ENCODE measurements around the gene MAPK14. TPM values are rescaled to one million over a fixed set of nuclear protein-coding genes. Genes with fewer than 3 reads are reported as not detected.

Gene MAPK14
- total RNA-seq, 2 experiments from 2014 or later: 66.7 to 68.6 TPM

GRCh38 chr6:36114798-36115408 lies 87.3 kb downstream of the MAPK14 start:
- Mint-ChIP-seq H3K9me3 (no peaks in the 10 kb centered on the region), H3K4me3 (peak overlapping the region; percentile 25), H3K27ac (peak overlapping the region; percentile 87), H3K4me1 (peaks cover 74% of the 10 kb centered on the region), H3K27me3 (no peaks in the 10 kb centered on the region), H3K36me3 (ENCODE audit: low read depth) (peaks cover 61% of the 10 kb centered on the region)
- ChIA-PET CTCF (interaction anchor here (0.5 to 1.4 kb wide), 2 partner anchors 226 to 492 kb away, joined by 3 to 4 read pairs; no protein-coding TSS in a partner anchor), POLR2A (interaction anchor here (0.7 kb wide), 1 partner anchor 18 kb away, joined by 5 read pairs; no protein-coding TSS in a partner anchor)
- no peak for DNase-seq

GRCh38 chr6:36115412-36115811 lies 87.8 kb downstream of the MAPK14 start:
- peaks cover 58% of the 10 kb centered on the region for H3K36me3 Mint-ChIP-seq (ENCODE audit: low read depth)
- peak overlapping the region; percentile 87 for H3K27ac Mint-ChIP-seq
- peak overlapping the region; percentile 25 for H3K4me3 Mint-ChIP-seq
- H3K27me3 Mint-ChIP-seq: no peaks in the 10 kb centered on the region
- ChIA-PET CTCF (interaction anchor here (1.4 kb wide), 1 partner anchor 225 kb away, joined by 3 read pairs; no protein-coding TSS in a partner anchor), POLR2A (no interaction called here)
- no peak for DNase-seq
- peaks cover 77% of the 10 kb centered on the region for H3K4me1 Mint-ChIP-seq
- H3K9me3 Mint-ChIP-seq: no peaks in the 10 kb centered on the region

DNA sequence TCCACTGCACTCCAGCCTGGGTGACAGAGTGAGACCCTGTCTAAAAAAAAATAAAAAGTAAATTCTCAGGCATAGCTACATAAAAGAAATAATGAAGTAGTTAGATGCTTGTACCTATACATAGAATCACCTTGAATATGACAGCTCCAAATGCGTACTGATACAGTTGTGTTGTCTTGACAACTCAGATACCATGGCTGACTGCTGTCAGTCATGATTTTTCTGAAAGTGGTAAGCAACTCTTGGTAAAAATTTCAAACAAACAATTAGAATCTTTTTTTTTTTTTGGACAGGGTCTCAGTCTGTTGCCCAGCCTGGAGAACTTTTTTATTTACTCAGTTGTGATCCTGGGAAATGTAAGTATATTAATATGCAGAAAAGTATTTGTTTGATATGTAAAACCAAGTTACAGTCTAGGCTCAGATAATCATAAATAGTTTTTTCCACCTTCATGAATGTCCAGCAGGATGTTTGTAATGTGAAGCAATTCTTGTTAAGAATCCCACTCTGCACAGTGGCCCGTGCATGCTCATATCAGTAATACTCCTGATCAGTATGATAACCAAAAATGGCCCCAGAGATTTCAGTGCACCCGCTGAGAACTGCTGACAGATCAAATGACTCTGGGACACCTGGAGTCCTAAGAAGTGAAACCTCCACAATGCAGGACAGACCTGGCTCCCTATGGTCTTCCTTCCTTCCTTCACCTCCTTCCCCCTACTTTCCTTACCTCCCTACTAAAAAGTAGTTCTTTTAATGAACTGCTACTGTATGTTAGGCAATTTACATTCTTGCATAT lies 88.7 kb downstream of the MAPK14 start:
- Mint-ChIP-seq H3K27me3 (no peaks in the 10 kb centered on the region), H3K4me1 (peaks cover 85% of the 10 kb centered on the region), H3K4me3 (no peak overlapping the region), H3K36me3 (ENCODE audit: low read depth) (peaks cover 54% of the 10 kb centered on the region), H3K27ac (peak overlapping the region; percentile 67), H3K9me3 (no peaks in the 10 kb centered on the region)
- ChIA-PET POLR2A (no interaction called here), CTCF (interaction anchor here (1.4 kb wide), 1 partner anchor 225 kb away, joined by 3 read pairs; no protein-coding TSS in a partner anchor)
- DNase-seq: no peak

DNA sequence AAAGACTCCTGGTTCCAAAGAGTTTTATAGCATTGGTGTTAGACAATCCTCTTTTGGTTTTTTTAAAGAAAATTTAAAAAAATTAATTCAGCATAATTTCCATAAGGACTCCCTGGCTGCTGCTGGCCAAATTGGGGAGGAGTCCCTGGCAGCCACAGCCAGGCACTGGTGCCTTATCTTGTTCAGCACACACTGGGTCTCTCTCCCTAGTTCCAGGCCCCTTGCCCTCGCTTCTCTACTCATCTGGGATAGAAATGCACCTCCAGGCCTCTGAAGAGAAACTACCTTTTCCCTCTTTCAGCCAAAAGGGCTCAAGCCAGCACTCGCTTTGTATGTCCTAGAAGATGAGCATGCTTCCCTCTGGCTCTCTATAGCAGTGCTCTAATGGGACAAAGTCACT lies 89.3 kb downstream of the MAPK14 start:
- no peaks in the 10 kb centered on the region for H3K9me3 Mint-ChIP-seq
- H3K27ac Mint-ChIP-seq: peak overlapping the region; percentile 43
- no peak for DNase-seq
- H3K4me3 Mint-ChIP-seq: no peak overlapping the region
- ChIA-PET CTCF (interaction anchor here (1.0 to 1.1 kb wide), 2 partner anchors 12 to 89 kb away, joined by 3 to 4 read pairs; partner anchors contain the start of gene MAPK14), POLR2A (no interaction called here)
- H3K27me3 Mint-ChIP-seq: no peaks in the 10 kb centered on the region
- H3K4me1 Mint-ChIP-seq: peaks cover 88% of the 10 kb centered on the region
- peaks cover 49% of the 10 kb centered on the region for H3K36me3 Mint-ChIP-seq (ENCODE audit: low read depth)

DNA sequence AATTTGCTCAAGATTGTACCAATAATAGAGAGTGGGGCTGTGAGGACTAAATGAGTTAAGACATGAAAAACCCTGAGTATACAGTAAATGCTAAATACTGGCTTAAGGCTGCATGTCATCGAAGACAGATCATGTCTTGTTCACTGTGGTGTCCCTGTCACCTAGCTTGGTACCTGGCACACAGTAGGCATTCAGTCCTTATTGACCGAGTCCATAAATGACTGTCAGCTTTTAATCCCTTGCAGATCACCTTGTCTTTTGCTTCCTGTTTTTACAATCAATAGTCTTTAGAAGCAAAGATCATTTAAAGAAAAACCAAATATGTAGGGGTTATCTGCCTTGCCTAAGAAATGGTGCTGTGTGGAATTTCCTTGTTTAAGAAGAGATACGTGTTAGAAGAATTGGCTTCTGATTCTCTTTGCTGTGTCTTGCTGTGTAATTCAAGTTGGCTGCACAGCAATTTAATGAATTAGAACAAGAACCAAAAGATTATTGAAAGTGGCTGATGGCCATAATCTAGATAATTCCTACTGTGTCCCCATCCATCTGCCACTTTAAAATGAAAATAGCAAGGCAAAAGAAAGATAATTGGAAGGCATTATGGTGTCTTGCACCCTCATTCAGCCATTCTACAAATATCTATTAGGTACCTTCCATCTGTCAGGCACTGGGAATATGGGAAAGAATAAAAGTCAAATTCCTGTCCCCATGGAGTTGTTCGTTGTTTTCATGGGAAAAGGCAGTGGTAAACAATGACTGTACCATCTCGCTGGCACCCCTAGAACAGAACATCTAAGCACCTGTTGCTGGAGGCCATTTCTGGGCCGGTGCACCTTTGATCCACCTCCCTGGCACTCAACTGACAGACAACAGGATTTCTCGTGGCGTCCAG lies 90.3 kb downstream of the MAPK14 start:
- POLR2A ChIA-PET: no interaction called here
- H3K4me1 Mint-ChIP-seq: peaks cover 94% of the 10 kb centered on the region
- H3K27me3 Mint-ChIP-seq: no peaks in the 10 kb centered on the region
- H3K36me3 Mint-ChIP-seq (ENCODE audit: low read depth): peaks cover 46% of the 10 kb centered on the region
- CTCF ChIA-PET: interaction anchor here (1.0 to 1.8 kb wide), 4 partner anchors 13 to 90 kb away, joined by 3 to 5 read pairs (median 4); partner anchors contain the start of gene MAPK14
- peak overlapping the region; percentile 98 for H3K27ac Mint-ChIP-seq
- H3K9me3 Mint-ChIP-seq: no peaks in the 10 kb centered on the region
- H3K4me3 Mint-ChIP-seq: no peak overlapping the region
- DNase-seq: no peak

DNA sequence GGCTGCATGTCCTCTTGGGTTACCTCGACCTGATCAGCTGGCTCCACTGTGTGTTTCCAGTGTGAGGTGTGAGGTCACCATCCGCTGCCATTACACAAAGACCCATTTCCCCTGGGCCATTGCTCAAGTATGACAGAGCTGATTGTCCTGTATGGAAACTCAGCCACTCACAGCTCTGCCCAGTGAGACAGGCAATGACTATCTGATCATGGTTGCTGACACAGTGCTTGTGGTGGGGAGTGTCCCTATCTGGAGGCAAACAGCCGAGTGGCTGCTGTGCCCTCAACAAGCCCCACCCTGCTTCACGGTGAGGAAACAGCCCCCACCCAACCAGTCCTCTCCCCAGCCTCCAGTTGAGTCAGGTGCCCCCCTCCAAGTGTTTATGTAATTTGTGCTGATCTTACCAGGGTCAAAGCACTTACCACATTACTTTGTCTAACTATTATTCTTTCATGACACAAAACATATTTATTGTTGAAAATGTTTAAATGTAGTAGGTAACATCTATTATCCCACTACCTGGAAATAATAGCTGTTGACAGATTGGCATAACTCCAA lies 91.0 kb downstream of the MAPK14 start:
- Mint-ChIP-seq H3K27ac (peak overlapping the region; percentile 98), H3K9me3 (no peaks in the 10 kb centered on the region), H3K4me1 (peaks cover 97% of the 10 kb centered on the region), H3K4me3 (no peak overlapping the region), H3K27me3 (no peaks in the 10 kb centered on the region), H3K36me3 (ENCODE audit: low read depth) (peaks cover 43% of the 10 kb centered on the region)
- CTCF ChIA-PET: interaction anchor here (1.3 to 1.8 kb wide), 2 partner anchors 21 to 91 kb away, joined by 4 to 5 read pairs; partner anchors contain the start of gene MAPK14
- peak; percentile 63 for DNase-seq
- POLR2A ChIA-PET: no interaction called here

GRCh38 chr6:36119209-36119608 lies 91.6 kb downstream of the MAPK14 start:
- peak overlapping the region; percentile 98 for H3K27ac Mint-ChIP-seq
- ChIA-PET POLR2A (no interaction called here), CTCF (interaction anchor here (1.3 to 1.8 kb wide), 2 partner anchors 20 to 92 kb away, joined by 4 to 5 read pairs; partner anchors contain the start of gene MAPK14)
- H3K4me3 Mint-ChIP-seq: no peak overlapping the region
- peaks cover 38% of the 10 kb centered on the region for H3K36me3 Mint-ChIP-seq (ENCODE audit: low read depth)
- H3K4me1 Mint-ChIP-seq: peaks cover 96% of the 10 kb centered on the region
- no peaks in the 10 kb centered on the region for H3K9me3 Mint-ChIP-seq
- DNase-seq: no peak
- no peaks in the 10 kb centered on the region for H3K27me3 Mint-ChIP-seq

DNA sequence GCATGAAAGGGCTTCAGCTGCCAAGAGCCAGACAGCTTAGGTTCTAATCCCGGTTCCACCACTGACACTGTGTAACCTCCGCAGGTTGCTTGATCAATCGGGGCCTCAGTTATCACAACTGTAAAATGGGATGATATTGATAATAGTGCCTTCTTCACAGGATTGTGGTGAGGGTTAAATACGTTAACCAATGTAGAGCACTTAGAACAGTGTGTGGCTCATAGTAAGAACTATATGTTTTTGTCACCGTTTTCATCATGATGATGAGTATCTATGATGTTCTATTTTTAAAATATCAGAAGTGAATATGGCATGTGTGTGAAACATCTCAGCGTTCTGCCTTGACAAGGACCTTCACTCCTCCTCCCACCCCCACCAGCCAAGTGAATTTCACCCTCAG lies 92.4 kb downstream of the MAPK14 start:
- H3K36me3 Mint-ChIP-seq (ENCODE audit: low read depth): peaks cover 38% of the 10 kb centered on the region
- H3K9me3 Mint-ChIP-seq: no peaks in the 10 kb centered on the region
- H3K4me1 Mint-ChIP-seq: peaks cover 92% of the 10 kb centered on the region
- ChIA-PET CTCF (interaction anchor here (0.6 to 1.8 kb wide), 7 partner anchors 8 to 285 kb away, joined by 3 to 17 read pairs (median 5); partner anchors contain the start of gene MAPK14), POLR2A (interaction anchor here (2.2 kb wide), 1 partner anchor 11 kb away, joined by 8 read pairs; the partner anchor contains the start of gene MAPK13)
- DNase-seq: no peak
- H3K27me3 Mint-ChIP-seq: no peaks in the 10 kb centered on the region
- H3K4me3 Mint-ChIP-seq: peak overlapping the region; percentile 72
- peak overlapping the region; percentile 98 for H3K27ac Mint-ChIP-seq

- Mint-ChIP-seq H3K9me3 (no peaks in the 10 kb centered on the region), H3K4me3 (peak overlapping the region; percentile 72), H3K36me3 (ENCODE audit: low read depth) (peaks cover 38% of the 10 kb centered on the region), H3K27ac (peak overlapping the region; percentile 98), H3K27me3 (no peaks in the 10 kb centered on the region), H3K4me1 (peaks cover 92% of the 10 kb centered on the region)
- POLR2A ChIA-PET: interaction anchor here (2.2 kb wide), 1 partner anchor 10 kb away, joined by 8 read pairs; the partner anchor contains the start of gene MAPK13
- peak; percentile 88 for DNase-seq
- CTCF ChIA-PET: interaction anchor here (0.6 to 1.8 kb wide), 11 partner anchors 9 to 284 kb away, joined by 3 to 17 read pairs (median 5); partner anchors contain the start of genes MAPK13 and MAPK14
Measured at GRCh38 chr6:36120539-36120938, 92.9 kb downstream of the MAPK14 start.

DNA sequence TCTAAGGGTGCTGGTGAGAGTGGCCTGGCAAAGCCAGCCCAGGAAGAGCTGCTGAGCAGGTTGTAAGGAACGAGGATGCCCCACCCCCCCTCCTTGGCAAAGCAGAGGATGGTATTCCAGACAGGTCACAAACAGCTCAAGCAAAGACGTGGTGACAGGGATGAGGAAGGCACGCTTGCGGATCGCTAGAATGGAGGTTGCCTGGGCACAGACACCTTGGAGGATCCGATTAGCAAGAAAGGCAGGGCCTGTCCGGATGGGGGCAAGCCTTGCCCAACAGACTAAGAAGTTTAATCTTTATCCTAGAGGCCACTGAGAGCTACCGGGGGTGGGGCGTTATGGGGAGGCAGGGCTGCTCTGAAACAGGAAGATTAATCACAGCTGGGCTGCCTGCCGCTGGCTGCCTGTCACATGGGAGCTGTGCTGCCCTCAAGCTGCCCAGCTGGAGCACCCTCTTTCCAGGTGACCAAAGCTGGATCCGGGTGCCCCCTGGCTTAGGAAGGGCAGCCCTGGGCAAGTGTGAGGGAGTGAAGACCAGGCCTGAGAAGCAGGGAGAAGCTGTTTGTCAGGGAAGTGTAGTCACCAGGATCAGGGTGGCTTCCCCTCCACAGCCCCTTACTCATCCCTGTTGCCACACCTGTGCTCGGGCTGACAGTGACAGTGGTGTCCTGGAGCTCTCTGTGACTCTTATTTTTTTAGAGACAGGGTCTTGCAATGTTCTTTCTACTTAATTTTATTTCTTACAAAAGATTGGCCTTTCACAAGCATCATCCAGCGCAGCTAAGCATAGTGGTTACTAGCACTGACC lies 93.6 kb downstream of the MAPK14 start:
- Mint-ChIP-seq H3K4me1 (peaks cover 93% of the 10 kb centered on the region), H3K9me3 (no peaks in the 10 kb centered on the region), H3K4me3 (peak overlapping the region; percentile 72), H3K36me3 (ENCODE audit: low read depth) (peaks cover 35% of the 10 kb centered on the region), H3K27ac (peak overlapping the region; percentile 98), H3K27me3 (no peaks in the 10 kb centered on the region)
- CTCF ChIA-PET: interaction anchor here (0.5 to 1.8 kb wide), 13 partner anchors 9 to 239 kb away, joined by 3 to 17 read pairs (median 4); partner anchors contain the start of genes MAPK13 and MAPK14
- peak; percentile 66 for DNase-seq
- POLR2A ChIA-PET: interaction anchor here (0.6 to 2.2 kb wide), 2 partner anchors 9 to 380 kb away, joined by 4 to 8 read pairs; partner anchors contain the start of gene MAPK13
